ENCODE data around the gene CORO1A. TPM values are rescaled to one million over a fixed set of nuclear protein-coding genes. Genes with fewer than 3 reads are reported as not detected.
"Not testable (repeated sequence)": the region's sequence is repeated elsewhere in the genome, so short reads cannot be mapped to it uniquely, and the experiment has no call there.

Gene CORO1A
- total RNA-seq, 1 donor from 2014 or later = 758 TPM

DNA sequence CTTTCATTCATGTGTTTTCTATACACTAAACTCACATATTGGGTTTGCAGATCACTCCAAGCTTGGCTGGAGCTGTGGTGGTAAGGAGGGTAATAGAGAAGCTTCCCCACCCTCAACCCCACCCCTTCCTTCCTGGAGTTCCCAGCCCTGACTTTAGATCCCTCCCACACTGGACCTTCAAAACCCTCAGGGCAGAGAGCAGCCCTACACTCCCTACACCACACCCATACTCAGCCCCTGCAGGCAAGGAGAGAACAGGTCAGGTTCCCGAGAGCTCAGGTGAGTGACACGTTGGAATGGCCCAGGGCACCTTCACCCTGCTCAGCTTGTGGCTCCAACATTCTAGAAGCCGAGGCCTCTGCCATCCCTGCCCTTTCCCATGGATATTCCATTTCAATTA, 15.6 kb downstream of the CORO1A start, which contains the start of gene SULT1A3:
TSS of gene SULT1A3 (plus strand) at position 207 of the 400 bp plus-strand sequence. CDS start 1,474 bp downstream, outside the sequence.
- H3K4me3 Mint-ChIP-seq; H3K27me3 Mint-ChIP-seq; H3K36me3 Mint-ChIP-seq (ENCODE audit: low read depth); intact Hi-C loops (cut with micrococcal nuclease); H3K27ac Mint-ChIP-seq; H3K9me3 Mint-ChIP-seq; DNase-seq; H3K4me1 Mint-ChIP-seq: not testable (repeated sequence)

DNA sequence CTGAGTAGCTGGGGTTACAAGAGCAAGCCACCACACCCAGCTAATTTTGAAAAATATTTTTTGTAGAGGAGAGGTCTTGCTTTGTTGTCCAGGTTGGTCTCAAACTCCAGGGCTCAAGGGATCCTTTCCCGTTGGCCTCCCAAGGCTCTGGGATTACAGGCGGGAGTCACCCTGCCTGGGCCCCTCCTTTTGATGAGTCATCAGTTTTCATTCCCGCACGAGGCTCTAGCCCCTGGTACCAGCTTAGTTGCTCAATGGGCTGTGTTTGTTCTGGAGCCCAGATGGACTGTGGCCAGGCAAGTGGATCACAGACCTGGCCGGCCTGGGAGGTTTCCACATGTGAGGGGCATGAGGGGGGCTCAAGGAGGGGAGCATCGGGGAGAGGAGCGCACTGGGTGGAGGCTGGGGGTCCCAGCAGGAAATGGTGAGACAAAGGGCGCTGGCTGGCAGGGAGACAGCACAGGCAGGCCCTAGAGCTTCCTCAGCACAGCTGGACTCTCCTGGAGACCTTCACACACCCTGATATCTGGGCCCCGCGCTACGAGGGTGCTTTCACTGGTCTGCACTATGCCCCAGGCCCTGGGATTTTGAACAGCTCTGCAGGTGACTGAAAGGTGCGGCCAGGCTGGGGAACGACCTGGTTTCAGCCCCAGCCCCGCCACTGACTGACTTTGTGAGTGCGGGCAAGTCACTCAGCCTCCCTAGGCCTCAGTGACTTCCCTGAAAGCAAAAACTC, 16.4 kb downstream of the CORO1A start:
- H3K27me3 Mint-ChIP-seq; H3K4me3 Mint-ChIP-seq; intact Hi-C loops (cut with micrococcal nuclease); H3K4me1 Mint-ChIP-seq; H3K36me3 Mint-ChIP-seq (ENCODE audit: low read depth); H3K9me3 Mint-ChIP-seq; H3K27ac Mint-ChIP-seq; DNase-seq: not testable (repeated sequence)

DNA sequence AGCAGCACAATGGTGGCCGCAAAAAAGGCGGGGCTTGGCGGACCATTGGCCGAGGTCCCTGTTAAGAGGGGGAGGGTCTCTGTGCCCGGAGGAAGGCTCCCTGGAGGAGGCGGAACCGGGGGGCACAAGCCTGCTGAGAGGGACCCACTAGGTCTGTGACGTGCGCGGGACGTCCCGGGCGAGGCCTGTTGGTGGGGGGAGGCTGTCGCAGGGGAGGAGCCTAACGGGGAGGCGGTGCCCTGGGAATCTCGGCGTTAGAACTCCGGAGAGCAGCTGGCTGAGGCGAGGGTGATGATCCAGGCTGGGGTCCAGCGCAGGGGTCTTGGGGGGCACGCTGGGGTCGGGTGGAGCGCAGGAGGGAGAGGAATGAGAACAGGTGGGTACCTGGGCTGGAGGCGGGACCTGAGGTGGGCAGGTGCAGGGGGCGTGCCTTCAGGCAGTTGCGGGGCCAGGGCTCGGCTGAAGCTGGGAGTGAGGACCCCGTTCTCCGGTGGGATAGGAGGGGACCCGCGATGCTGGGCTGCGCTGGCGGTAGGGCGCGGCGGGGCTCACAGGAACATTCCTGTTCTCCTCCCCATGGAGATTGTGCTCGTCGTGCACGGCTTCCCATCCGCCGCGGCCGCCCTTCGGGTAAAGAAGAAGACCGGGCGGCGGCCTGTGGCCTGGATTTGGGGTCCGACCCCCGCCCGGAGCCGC, 22.3 kb downstream of the CORO1A start:
- H3K4me3 Mint-ChIP-seq; intact Hi-C loops (cut with micrococcal nuclease); H3K9me3 Mint-ChIP-seq; H3K4me1 Mint-ChIP-seq; H3K27me3 Mint-ChIP-seq; H3K27ac Mint-ChIP-seq; H3K36me3 Mint-ChIP-seq (ENCODE audit: low read depth): not testable (repeated sequence)
- peak; percentile 60 for DNase-seq

DNA sequence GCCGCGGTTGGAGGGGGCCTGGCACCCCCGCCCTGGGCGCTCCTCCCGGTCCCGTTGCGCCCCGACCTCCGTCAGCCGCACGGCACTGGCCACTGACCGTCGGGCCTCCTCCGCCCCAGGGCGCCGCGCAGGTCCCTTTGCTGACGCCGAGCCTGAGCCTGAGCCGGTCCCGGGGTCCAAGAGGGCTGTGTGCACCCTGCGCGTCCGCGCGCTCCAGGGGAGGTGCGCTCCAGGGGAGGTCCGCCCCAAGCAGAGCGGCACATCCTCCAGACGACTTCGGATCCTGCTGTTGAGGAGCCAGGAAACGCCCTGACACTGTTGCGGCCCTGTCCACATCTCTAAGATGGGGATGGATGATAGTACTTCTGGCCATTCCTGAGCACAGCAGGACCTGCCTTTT, 22.9 kb downstream of the CORO1A start:
- DNase-seq; H3K4me1 Mint-ChIP-seq; H3K36me3 Mint-ChIP-seq (ENCODE audit: low read depth); intact Hi-C loops (cut with micrococcal nuclease); H3K9me3 Mint-ChIP-seq; H3K4me3 Mint-ChIP-seq; H3K27me3 Mint-ChIP-seq; H3K27ac Mint-ChIP-seq: not testable (repeated sequence)

DNA sequence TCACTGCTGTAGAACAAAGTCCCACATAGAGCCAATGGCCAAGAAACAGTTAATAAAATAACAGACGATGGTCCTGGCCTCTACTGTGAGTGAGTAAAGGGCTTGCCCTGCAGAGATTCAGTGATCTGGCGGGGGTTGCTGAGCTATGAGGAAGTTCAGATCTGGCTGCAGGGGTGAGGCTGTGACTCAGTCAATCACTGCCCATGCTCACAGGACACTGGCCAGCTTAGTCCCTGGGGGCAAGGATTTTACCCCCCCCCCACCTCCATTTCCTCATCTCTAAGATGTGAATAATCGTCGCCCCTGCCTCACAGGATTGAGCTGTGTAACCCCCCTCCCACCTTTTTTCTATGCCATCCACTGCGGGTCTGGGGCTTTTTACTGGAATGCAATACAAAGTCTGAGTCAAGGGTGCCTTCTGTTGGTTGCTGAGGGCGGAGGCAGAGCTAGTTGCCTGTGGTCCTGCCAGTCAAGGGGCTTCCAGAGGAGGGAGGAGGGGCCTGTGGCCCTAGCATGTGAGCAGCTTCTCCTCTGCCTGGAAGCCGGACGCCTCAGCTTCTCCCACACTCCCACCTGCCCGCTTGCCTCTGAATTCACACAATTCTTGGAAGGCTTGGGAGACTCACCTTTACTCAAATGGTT, 23.8 kb downstream of the CORO1A start:
- H3K9me3 Mint-ChIP-seq; H3K27me3 Mint-ChIP-seq; intact Hi-C loops (cut with micrococcal nuclease); H3K4me3 Mint-ChIP-seq; H3K4me1 Mint-ChIP-seq; H3K27ac Mint-ChIP-seq; H3K36me3 Mint-ChIP-seq (ENCODE audit: low read depth): not testable (repeated sequence)
- peak; percentile 6 for DNase-seq

DNA sequence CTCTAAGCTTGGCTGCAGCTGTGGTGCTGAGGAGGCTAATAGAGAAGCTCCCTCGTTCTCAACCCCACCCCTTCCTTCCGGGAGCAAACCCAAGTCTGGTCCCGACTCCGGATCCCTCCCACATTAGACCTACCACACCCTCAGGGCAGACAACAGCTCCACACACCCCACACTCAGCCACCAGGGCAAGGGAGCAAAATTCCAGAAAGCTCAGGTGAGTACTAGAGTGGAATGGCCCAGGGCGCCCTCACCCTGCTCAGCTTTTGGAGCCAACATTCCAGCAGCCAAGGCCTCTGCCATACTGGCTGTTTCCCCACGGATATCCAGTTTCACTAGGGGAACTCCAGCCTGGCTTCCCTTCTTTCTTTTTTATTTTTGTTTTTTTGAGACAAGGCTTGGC, 25.6 kb downstream of the CORO1A start:
- H3K36me3 Mint-ChIP-seq (ENCODE audit: low read depth); H3K27me3 Mint-ChIP-seq; H3K4me3 Mint-ChIP-seq; H3K4me1 Mint-ChIP-seq; H3K27ac Mint-ChIP-seq; H3K9me3 Mint-ChIP-seq; intact Hi-C loops (cut with micrococcal nuclease): not testable (repeated sequence)
- DNase-seq = peak; percentile 71

DNA sequence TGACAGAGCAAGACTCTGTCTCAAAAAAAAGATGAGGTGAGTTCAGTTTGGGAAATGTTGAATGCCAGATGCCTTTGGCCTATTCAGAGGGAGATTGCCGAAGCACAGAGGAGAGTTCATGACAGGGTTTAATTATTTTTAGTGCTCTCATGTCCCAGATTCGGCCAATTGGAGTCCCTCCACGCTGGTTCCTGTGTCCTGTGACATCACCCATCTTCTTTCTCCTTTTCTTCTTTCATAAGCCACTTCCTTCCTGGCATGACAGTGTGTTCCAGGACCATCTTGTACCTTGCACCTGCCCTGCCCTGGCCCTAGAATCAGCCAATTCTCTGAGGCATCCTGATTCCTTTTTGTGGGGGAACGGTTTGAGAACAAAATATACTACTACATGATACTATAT, 28.0 kb downstream of the CORO1A start:
- H3K36me3 Mint-ChIP-seq (ENCODE audit: low read depth); H3K9me3 Mint-ChIP-seq; intact Hi-C loops (cut with micrococcal nuclease); H3K4me1 Mint-ChIP-seq; H3K27me3 Mint-ChIP-seq; H3K27ac Mint-ChIP-seq; DNase-seq; H3K4me3 Mint-ChIP-seq: not testable (repeated sequence)

DNA sequence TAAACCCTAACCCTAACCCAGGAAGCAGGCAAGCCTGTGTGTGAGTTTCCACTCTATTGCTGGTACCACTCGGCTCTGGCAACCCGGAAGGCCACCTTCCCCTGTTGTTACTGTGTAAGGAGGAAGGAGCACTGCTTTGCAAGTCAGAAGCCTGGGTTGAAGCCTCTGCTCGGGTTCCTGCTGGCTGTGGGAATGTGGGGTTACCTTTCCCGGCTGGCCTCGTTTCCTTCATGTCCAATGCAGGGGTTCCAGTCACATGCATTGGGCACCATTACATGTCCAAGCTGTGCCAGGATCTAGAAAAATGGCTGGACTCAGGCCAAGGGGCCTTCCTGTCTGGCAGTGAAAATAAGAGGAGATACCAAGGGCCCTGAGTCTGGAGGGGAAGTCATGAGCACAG, 33.7 kb downstream of the CORO1A start:
- H3K36me3 Mint-ChIP-seq (ENCODE audit: low read depth); H3K27me3 Mint-ChIP-seq; intact Hi-C loops (cut with micrococcal nuclease); H3K9me3 Mint-ChIP-seq; H3K27ac Mint-ChIP-seq; H3K4me1 Mint-ChIP-seq; H3K4me3 Mint-ChIP-seq: not testable (repeated sequence)
- peak; percentile 48 for DNase-seq

Other genes with a start within 250 kb of the CORO1A start
- gene TMEM219, start 221.5 kb upstream of the CORO1A start, total RNA-seq = 41.7 and 43.8 TPM in 2 replicates
- 35.8 and 38.7 TPM in 2 replicates for gene TAOK2, start 209.7 kb upstream of the CORO1A start, total RNA-seq
- gene HIRIP3, start 188.0 kb upstream of the CORO1A start, total RNA-seq = 45.9 and 47.7 TPM in 2 replicates
- 129 and 133 TPM in 2 replicates for gene INO80E, start 187.4 kb upstream of the CORO1A start, total RNA-seq
- 2.7 and 3.2 TPM in 2 replicates for gene DOC2A, start 172.6 kb upstream of the CORO1A start, total RNA-seq
- not detected in 2 replicates for gene C16orf92, start 160.4 kb upstream of the CORO1A start, total RNA-seq
- gene TLCD3B, start 152.3 kb upstream of the CORO1A start, total RNA-seq = 1.5 and 1.8 TPM in 2 replicates
- gene ALDOA, start 117.8 kb upstream of the CORO1A start, total RNA-seq = 2,074 and 2,109 TPM in 2 replicates
- gene PPP4C, start 107.6 kb upstream of the CORO1A start, total RNA-seq = 144 and 145 TPM in 2 replicates
- gene TBX6, start 91.7 kb upstream of the CORO1A start, total RNA-seq = 2.1 TPM in 2 replicates
- gene YPEL3, start 87.4 kb upstream of the CORO1A start, total RNA-seq = 11.8 and 11.9 TPM in 2 replicates
- 6.0 and 6.6 TPM in 2 replicates for gene GDPD3, start 70.1 kb upstream of the CORO1A start, total RNA-seq
- 53.9 and 56.4 TPM in 2 replicates for gene MAPK3, start 60.4 kb upstream of the CORO1A start, total RNA-seq
- gene BOLA2B, start 10.1 kb downstream of the CORO1A start, total RNA-seq = 280 and 300 TPM in 2 replicates
- gene SLX1A, start 10.3 kb downstream of the CORO1A start, total RNA-seq = 73.0 and 80.7 TPM in 2 replicates
- gene SULT1A3, start 15.7 kb downstream of the CORO1A start, total RNA-seq = 15.6 and 24.5 TPM in 2 replicates
- 14.5 and 21.1 TPM in 2 replicates for gene NPIPB13, start 64.9 kb downstream of the CORO1A start, total RNA-seq
- 80.5 and 93.2 TPM in 2 replicates for gene CD2BP2, start 171.7 kb downstream of the CORO1A start, total RNA-seq
- 68.9 TPM in 2 replicates for gene TBC1D10B, start 186.9 kb downstream of the CORO1A start, total RNA-seq
- gene MYL11, start 191.2 kb downstream of the CORO1A start, total RNA-seq = 1.0 and 1.3 TPM in 2 replicates
- gene SEPTIN1, start 199.0 kb downstream of the CORO1A start, total RNA-seq = 162 and 163 TPM in 2 replicates
- gene ZNF48, start 211.8 kb downstream of the CORO1A start, total RNA-seq = 16.5 and 18.3 TPM in 2 replicates
- 8.6 and 10.3 TPM in 2 replicates for gene ZNF771, start 224.0 kb downstream of the CORO1A start, total RNA-seq
- 167 and 176 TPM in 2 replicates for gene DCTPP1, start 246.4 kb downstream of the CORO1A start, total RNA-seq

All from activated CD4-positive, alpha-beta T cell treated with anti-CD3 and anti-CD28 coated beads, Interleukin-2, amount 10 ng/mL, durations not matched to agents 24 days and 14 days (primary cell).